MG63 (cell line): Measurements from ENCODE around the gene SLCO3A1. TPM values are rescaled to one million over a fixed set of nuclear protein-coding genes. Genes with fewer than 3 reads are reported as not detected.

Experiments
- DNase-seq: peaks from one replicate; pipeline ENCODE4 v3.0.0-alpha.2; 2020
- H3K27me3 ChIP-seq: fragments of 250-450 bp; sonication (Bioruptor Pico); 2 replicates; pipeline ENCODE4 v1.5.1; 2020; ENCODE audit warnings: mild to moderate bottlenecking, moderate library complexity
- H3K36me3 ChIP-seq: fragments of 250-450 bp; sonication (Bioruptor Pico); 2 replicates; pipeline ENCODE4 v1.5.1; 2020; ENCODE audit warnings: mild to moderate bottlenecking, moderate library complexity
- H3K4me3 ChIP-seq: fragments of 250-450 bp; sonication (Bioruptor Pico); 2 replicates; pipeline ENCODE4 v1.5.1; 2020; ENCODE audit warnings: mild to moderate bottlenecking, moderate library complexity
- H3K9me3 ChIP-seq: fragments of 250-450 bp; sonication (Bioruptor Pico); 2 replicates; pipeline ENCODE4 v1.5.1; 2020; ENCODE audit warnings: mild to moderate bottlenecking, moderate library complexity
- total RNA-seq: library from RNA; depleted of rRNA; stranded (reverse); fragments of >200 nt; shearing (Covaris generic); gene quantifications from 2 replicates; pipeline ENCODE4 v1.2.3, GENCODE V29; 2014; ENCODE audit warnings: low replicate concordance

Gene SLCO3A1
- total RNA-seq, 1 experiment from 2014 or later: 37.4 TPM

- no peak for DNase-seq
Measured at GRCh38 chr15:92006186-92007028, 152.9 kb downstream of the SLCO3A1 start.

GRCh38 chr15:92009162-92009561 lies 155.7 kb downstream of the SLCO3A1 start:
- DNase-seq: no peak
- no peaks in the 10 kb centered on the region for H3K27me3 ChIP-seq
- no peak overlapping the region for H3K4me3 ChIP-seq
- H3K36me3 ChIP-seq: no peaks in the 10 kb centered on the region
- no peaks in the 10 kb centered on the region for H3K9me3 ChIP-seq

More at GRCh38 chr15:92006186-92007028, 152.9 kb downstream of the SLCO3A1 start:
- H3K4me3 ChIP-seq: no peak overlapping the region
- H3K36me3 ChIP-seq: no peaks in the 10 kb centered on the region
- H3K9me3 ChIP-seq: no peaks in the 10 kb centered on the region
- H3K27me3 ChIP-seq: no peaks in the 10 kb centered on the region

- H3K4me3 ChIP-seq: no peak overlapping the region
- no peaks in the 10 kb centered on the region for H3K27me3 ChIP-seq
- no peaks in the 10 kb centered on the region for H3K9me3 ChIP-seq
- H3K36me3 ChIP-seq: no peaks in the 10 kb centered on the region
- DNase-seq: peak; percentile 95
Measured at GRCh38 chr15:92011611-92012367, 158.3 kb downstream of the SLCO3A1 start.

- H3K36me3 ChIP-seq: no peaks in the 10 kb centered on the region
- no peaks in the 10 kb centered on the region for H3K9me3 ChIP-seq
- no peak overlapping the region for H3K4me3 ChIP-seq
- no peaks in the 10 kb centered on the region for H3K27me3 ChIP-seq
- DNase-seq: no peak
Measured at GRCh38 chr15:92012368-92012629, 158.8 kb downstream of the SLCO3A1 start.

GRCh38 chr15:92012881-92013280 lies 159.4 kb downstream of the SLCO3A1 start:
- no peaks in the 10 kb centered on the region for H3K27me3 ChIP-seq
- no peak for DNase-seq
- H3K4me3 ChIP-seq: no peak overlapping the region
- no peaks in the 10 kb centered on the region for H3K36me3 ChIP-seq
- H3K9me3 ChIP-seq: no peaks in the 10 kb centered on the region

GRCh38 chr15:92014281-92015030 lies 160.9 kb downstream of the SLCO3A1 start:
- H3K27me3 ChIP-seq: no peaks in the 10 kb centered on the region
- no peaks in the 10 kb centered on the region for H3K36me3 ChIP-seq
- H3K4me3 ChIP-seq: no peak overlapping the region
- H3K9me3 ChIP-seq: no peaks in the 10 kb centered on the region
- no peak for DNase-seq

GRCh38 chr15:92017882-92018534 lies 164.5 kb downstream of the SLCO3A1 start:
- Histone ChIP-seq H3K4me3 (no peak overlapping the region), H3K36me3 (no peaks in the 10 kb centered on the region), H3K9me3 (no peaks in the 10 kb centered on the region), H3K27me3 (no peaks in the 10 kb centered on the region)
- DNase-seq: no peak

- no peaks in the 10 kb centered on the region for H3K27me3 ChIP-seq
- no peak for DNase-seq
- H3K9me3 ChIP-seq: no peaks in the 10 kb centered on the region
- no peak overlapping the region for H3K4me3 ChIP-seq
- no peaks in the 10 kb centered on the region for H3K36me3 ChIP-seq
Measured at GRCh38 chr15:92018535-92019239, 165.2 kb downstream of the SLCO3A1 start.

GRCh38 chr15:92019706-92020105 lies 166.2 kb downstream of the SLCO3A1 start:
- H3K36me3 ChIP-seq: no peaks in the 10 kb centered on the region
- DNase-seq: no peak
- no peaks in the 10 kb centered on the region for H3K27me3 ChIP-seq
- no peak overlapping the region for H3K4me3 ChIP-seq
- H3K9me3 ChIP-seq: no peaks in the 10 kb centered on the region

- Histone ChIP-seq H3K27me3 (no peaks in the 10 kb centered on the region), H3K4me3 (no peak overlapping the region), H3K36me3 (no peaks in the 10 kb centered on the region), H3K9me3 (no peaks in the 10 kb centered on the region)
- DNase-seq: no peak
Measured at GRCh38 chr15:92020207-92020606, 166.7 kb downstream of the SLCO3A1 start.

GRCh38 chr15:92020804-92021203 lies 167.3 kb downstream of the SLCO3A1 start:
- H3K9me3 ChIP-seq: no peaks in the 10 kb centered on the region
- no peak overlapping the region for H3K4me3 ChIP-seq
- H3K36me3 ChIP-seq: no peaks in the 10 kb centered on the region
- DNase-seq: no peak
- no peaks in the 10 kb centered on the region for H3K27me3 ChIP-seq

- H3K9me3 ChIP-seq: no peaks in the 10 kb centered on the region
- DNase-seq: no peak
- no peaks in the 10 kb centered on the region for H3K36me3 ChIP-seq
- no peak overlapping the region for H3K4me3 ChIP-seq
- no peaks in the 10 kb centered on the region for H3K27me3 ChIP-seq
Measured at GRCh38 chr15:92021792-92022191, 168.3 kb downstream of the SLCO3A1 start.

- H3K4me3 ChIP-seq: no peak overlapping the region
- no peaks in the 10 kb centered on the region for H3K9me3 ChIP-seq
- DNase-seq: no peak
- no peaks in the 10 kb centered on the region for H3K36me3 ChIP-seq
- no peaks in the 10 kb centered on the region for H3K27me3 ChIP-seq
Measured at GRCh38 chr15:92023965-92024364, 170.5 kb downstream of the SLCO3A1 start.

GRCh38 chr15:92025706-92026270 lies 172.3 kb downstream of the SLCO3A1 start:
- Histone ChIP-seq H3K9me3 (no peaks in the 10 kb centered on the region), H3K36me3 (no peaks in the 10 kb centered on the region)
- no peak for DNase-seq

GRCh38 chr15:92028389-92028724 lies 174.8 kb downstream of the SLCO3A1 start:
- no peaks in the 10 kb centered on the region for H3K36me3 ChIP-seq
- no peaks in the 10 kb centered on the region for H3K27me3 ChIP-seq
- no peak for DNase-seq
- H3K4me3 ChIP-seq: no peak overlapping the region
- no peaks in the 10 kb centered on the region for H3K9me3 ChIP-seq

More at GRCh38 chr15:92025706-92026270, 172.3 kb downstream of the SLCO3A1 start:
- no peak overlapping the region for H3K4me3 ChIP-seq
- no peaks in the 10 kb centered on the region for H3K27me3 ChIP-seq

- no peaks in the 10 kb centered on the region for H3K9me3 ChIP-seq
- no peaks in the 10 kb centered on the region for H3K27me3 ChIP-seq
- H3K36me3 ChIP-seq: no peaks in the 10 kb centered on the region
- DNase-seq: no peak
- H3K4me3 ChIP-seq: no peak overlapping the region
Measured at GRCh38 chr15:92029767-92030166, 176.3 kb downstream of the SLCO3A1 start.
